Astrocyte of the cerebellum (primary cell): Measurements from ENCODE around the gene ID1.

Source experiments
- DNase-seq: peaks from one replicate; pipeline ENCODE4 v3.0.0-alpha.2; 2011; ENCODE audit warnings: low read depth
- H3K4me3 ChIP-seq: 2 replicates; pipeline ENCODE4 v1.5.1; 2011; ENCODE audit warnings: mild to moderate bottlenecking, low read depth, low read length, moderate library complexity
- CTCF ChIP-seq: IDR thresholded peaks from 2 replicates; pipeline ENCODE4 v1.5.1; 2012; ENCODE audit warnings: low read length, low read depth, moderate library complexity, mild to moderate bottlenecking; ENCODE audit errors: missing control alignments
- in situ Hi-C: cut with HindIII; loops from 2 replicates; pipeline ENCODE4 v1.10.0; 2017; ENCODE audit warnings: low sequenced_read_pairs

Gene ID1

GRCh38 chr20:31580706-31581105 is 24.4 kb upstream of the ID1 start:
- DNase-seq: no peak
- H3K4me3 ChIP-seq: no peak overlapping the region
- in situ Hi-C loops: no loop called here
- no peak for TF ChIP-seq CTCF

- H3K4me3 ChIP-seq: no peak overlapping the region
- no peak for DNase-seq
- in situ Hi-C loops: no loop called here
- TF ChIP-seq CTCF: no peak
These were observed 23.7 kb upstream of the ID1 start for GRCh38 chr20:31581391-31581790.

DNA sequence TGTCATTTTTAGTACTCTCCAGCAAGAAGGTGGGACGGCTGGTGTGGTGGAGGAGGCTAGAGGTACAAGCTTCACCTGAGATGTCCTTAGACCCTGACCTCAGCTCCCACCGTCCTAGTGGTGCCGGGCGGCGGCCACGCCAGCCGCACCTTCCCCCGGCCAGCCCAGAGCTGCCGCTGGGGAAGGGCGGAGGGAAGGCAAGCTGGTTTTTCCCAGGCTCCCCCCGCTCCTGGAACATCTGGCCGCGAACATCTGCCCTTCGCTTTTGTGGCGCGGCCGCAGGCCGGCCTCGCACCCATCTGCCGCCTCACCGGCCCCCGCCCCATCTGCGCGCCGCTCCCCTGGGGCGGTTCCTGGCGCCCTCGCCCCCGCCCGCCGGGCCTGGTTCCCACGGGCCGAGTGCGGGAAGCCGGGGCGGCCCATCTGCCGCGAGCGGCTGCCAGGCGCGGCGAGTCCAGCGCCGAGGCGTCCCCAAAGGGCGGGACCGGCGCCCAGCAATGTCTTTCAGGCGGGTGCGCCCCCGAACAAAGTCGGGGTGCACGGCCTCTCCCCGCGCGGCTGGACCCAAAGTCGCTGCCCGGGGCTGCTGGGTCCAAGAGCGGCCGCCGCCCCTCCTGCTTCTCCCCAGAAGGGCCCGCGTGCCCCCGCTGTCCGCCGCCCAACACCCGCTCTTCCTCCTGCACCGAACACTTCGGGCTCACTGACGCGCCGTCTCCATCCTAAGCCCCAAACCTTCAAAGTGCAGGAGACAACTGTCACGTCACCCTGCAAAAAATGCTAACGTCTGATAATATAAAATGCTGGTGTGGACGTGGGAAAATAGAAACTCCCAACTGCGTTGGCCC is 17.3 kb upstream of the ID1 start:
- in situ Hi-C loops: no loop called here
- no peak for TF ChIP-seq CTCF
- peak overlapping the region; percentile 35 for H3K4me3 ChIP-seq
- no peak for DNase-seq

DNA sequence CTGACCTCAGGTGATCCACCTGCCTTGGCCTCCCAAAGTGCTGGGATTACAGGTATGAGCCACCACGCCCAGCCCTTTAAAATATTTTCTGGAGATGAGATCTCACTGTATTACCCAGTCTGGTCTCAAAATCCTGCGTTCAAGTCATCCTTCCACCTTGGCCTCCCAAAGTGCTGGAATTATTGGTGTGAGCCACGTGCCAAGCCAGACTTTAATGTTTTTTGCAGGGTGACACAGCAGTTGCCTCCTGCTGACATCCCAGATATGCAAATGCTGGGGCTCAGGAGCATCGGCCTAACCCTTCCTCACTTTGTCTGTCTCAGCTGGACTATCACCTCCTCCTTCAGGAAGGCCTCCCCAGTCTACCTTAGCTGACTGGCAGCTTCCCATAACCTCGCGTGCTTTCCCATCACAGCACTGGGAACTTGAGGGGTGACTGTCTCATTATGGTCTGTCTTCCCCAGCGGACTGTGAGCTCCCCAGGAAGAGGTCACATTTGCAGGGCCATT is 14.3 kb upstream of the ID1 start:
- in situ Hi-C loops: no loop called here
- DNase-seq: no peak
- H3K4me3 ChIP-seq: no peak overlapping the region
- TF ChIP-seq CTCF: no peak

GRCh38 chr20:31593221-31594001 is 11.7 kb upstream of the ID1 start:
- no peak for TF ChIP-seq CTCF
- in situ Hi-C loops: no loop called here
- H3K4me3 ChIP-seq: no peak overlapping the region
- DNase-seq: no peak

GRCh38 chr20:31594002-31594557 is 11.0 kb upstream of the ID1 start:
- H3K4me3 ChIP-seq: no peak overlapping the region
- TF ChIP-seq CTCF: no peak
- no peak for DNase-seq
- in situ Hi-C loops: no loop called here
